C4-2B (cell line): Measurements from ENCODE around the gene GDF10.

Experiments
- H3K27ac ChIP-seq: fragments of 450-650 bp; 2 replicates; pipeline ENCODE4 v1.5.1; 2017
- ZFX ChIP-seq: fragments of 450-650 bp; IDR thresholded peaks from 2 replicates; pipeline ENCODE4 v1.6.1; 2017
- TF ChIP-seq, protein P1 (sequence below): fragments of 450-650 bp; conservative IDR thresholded peaks from 2 replicates; pipeline ENCODE4 v1.5.1; 2017; ENCODE audit warnings: mild to moderate bottlenecking

Gene GDF10

GRCh38 chr10:47347303-47347675, 47.3 kb downstream of the GDF10 start:
- peak overlapping the region; percentile 59 for H3K27ac ChIP-seq
- TF ChIP-seq ZFX: no peak
- TF ChIP-seq, protein P1, sequence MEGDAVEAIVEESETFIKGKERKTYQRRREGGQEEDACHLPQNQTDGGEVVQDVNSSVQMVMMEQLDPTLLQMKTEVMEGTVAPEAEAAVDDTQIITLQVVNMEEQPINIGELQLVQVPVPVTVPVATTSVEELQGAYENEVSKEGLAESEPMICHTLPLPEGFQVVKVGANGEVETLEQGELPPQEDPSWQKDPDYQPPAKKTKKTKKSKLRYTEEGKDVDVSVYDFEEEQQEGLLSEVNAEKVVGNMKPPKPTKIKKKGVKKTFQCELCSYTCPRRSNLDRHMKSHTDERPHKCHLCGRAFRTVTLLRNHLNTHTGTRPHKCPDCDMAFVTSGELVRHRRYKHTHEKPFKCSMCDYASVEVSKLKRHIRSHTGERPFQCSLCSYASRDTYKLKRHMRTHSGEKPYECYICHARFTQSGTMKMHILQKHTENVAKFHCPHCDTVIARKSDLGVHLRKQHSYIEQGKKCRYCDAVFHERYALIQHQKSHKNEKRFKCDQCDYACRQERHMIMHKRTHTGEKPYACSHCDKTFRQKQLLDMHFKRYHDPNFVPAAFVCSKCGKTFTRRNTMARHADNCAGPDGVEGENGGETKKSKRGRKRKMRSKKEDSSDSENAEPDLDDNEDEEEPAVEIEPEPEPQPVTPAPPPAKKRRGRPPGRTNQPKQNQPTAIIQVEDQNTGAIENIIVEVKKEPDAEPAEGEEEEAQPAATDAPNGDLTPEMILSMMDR: no peak

- H3K27ac ChIP-seq: peak within 1 kb of the TSS; percentile 59
These were observed 48.2 kb downstream of the GDF10 start, which contains the start of gene RBP3 for GRCh38 chr10:47348138-47348651. RBP3 (plus strand) TSS chr10:47348363; CDS start chr10:47348485, 122 bp downstream.

GRCh38 chr10:47348661-47349470, 48.9 kb downstream of the GDF10 start:
- TF ChIP-seq, protein P1: no peak
- TF ChIP-seq ZFX: no peak
- H3K27ac ChIP-seq: no peak overlapping the region; the same call in 1 of the 2 replicates

More at GRCh38 chr10:47348138-47348651, 48.2 kb downstream of the GDF10 start, which contains the start of gene RBP3:
- TF ChIP-seq ZFX: no peak
- TF ChIP-seq, protein P1: no peak

DNA sequence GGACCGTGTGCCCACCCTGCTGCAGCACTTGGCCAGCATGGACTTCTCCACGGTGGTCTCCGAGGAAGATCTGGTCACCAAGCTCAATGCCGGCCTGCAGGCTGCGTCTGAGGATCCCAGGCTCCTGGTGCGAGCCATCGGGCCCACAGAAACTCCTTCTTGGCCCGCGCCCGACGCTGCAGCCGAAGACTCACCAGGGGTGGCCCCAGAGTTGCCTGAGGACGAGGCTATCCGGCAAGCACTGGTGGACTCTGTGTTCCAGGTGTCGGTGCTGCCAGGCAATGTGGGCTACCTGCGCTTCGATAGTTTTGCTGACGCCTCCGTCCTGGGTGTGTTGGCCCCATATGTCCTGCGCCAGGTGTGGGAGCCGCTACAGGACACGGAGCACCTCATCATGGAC, 49.5 kb downstream of the GDF10 start:
- H3K27ac ChIP-seq: no peak overlapping the region
- no peak for TF ChIP-seq ZFX
- TF ChIP-seq, protein P1: no peak

DNA sequence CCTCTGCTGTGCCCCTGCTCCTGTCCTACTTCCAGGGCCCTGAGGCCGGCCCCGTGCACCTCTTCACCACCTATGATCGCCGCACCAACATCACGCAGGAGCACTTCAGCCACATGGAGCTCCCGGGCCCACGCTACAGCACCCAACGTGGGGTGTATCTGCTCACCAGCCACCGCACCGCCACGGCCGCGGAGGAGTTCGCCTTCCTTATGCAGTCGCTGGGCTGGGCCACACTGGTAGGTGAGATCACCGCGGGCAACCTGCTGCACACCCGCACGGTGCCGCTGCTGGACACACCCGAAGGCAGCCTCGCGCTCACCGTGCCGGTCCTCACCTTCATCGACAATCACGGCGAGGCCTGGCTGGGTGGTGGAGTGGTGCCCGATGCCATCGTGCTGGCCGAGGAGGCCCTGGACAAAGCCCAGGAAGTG, 50.0 kb downstream of the GDF10 start:
- no peak overlapping the region for H3K27ac ChIP-seq
- TF ChIP-seq, protein P1: no peak
- no peak for TF ChIP-seq ZFX

GRCh38 chr10:47350671-47351640, 51.0 kb downstream of the GDF10 start:
- TF ChIP-seq, protein P1: no peak
- TF ChIP-seq ZFX: no peak
- H3K27ac ChIP-seq: no peak overlapping the region
